ENCODE results near the gene ST13.

DNA sequence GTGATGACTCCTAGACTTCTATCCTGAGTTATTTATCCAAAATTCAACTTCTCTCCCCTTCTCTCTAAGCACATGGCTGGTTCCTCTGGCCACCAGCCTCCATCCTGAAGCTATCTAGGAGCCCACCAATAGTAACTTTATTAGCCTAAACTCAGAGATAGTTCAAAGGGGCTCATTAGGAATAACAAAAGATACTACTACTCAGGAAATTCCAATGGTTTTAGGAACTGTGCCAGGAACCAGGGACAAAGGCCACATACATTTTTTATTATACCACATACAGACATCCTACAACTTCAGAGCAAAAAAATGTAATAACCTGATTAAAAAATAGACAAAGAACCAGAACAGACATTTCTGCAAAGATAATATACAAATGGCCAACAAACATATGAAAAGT is 65.2 kb downstream of the ST13 start:
- TF ChIP-seq, protein P1, sequence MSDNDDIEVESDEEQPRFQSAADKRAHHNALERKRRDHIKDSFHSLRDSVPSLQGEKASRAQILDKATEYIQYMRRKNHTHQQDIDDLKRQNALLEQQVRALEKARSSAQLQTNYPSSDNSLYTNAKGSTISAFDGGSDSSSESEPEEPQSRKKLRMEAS (IDR thresholded peaks at IDR 0.05), result no peak
- TF ChIP-seq TEAD4 (IDR thresholded peaks at IDR 0.05) (no peak), CEBPB (IDR thresholded peaks at IDR 0.05) (no peak), RAD21 (IDR thresholded peaks at IDR 0.05; ENCODE audit: low read depth) (no peak), EP300 (IDR thresholded peaks at IDR 0.05; ENCODE audit: borderline replicate concordance) (no peak), CREB1 (IDR thresholded peaks at IDR 0.05; ENCODE audit: low read depth) (no peak)

All from Ishikawa (cell line).